H1 (cell line): ENCODE results near the gene MARK3. TPM values are rescaled to one million over a fixed set of nuclear protein-coding genes. Genes with fewer than 3 reads are reported as not detected.

Experiments used
- CTCF ChIA-PET: fragments of 300-600 bp; sonication (Branson Sonifier 250); formaldehyde crosslinking; loops from one replicate; lab custom pipeline; 2021; ENCODE audit not compliant: partially characterized antibody; lab: Charles Lee
- POLR2A ChIA-PET: fragments of 300-600 bp; sonication (Branson Sonifier 250); formaldehyde crosslinking; loops from one replicate; lab custom pipeline; 2021; ENCODE audit warnings: inconsistent platforms; ENCODE audit not compliant: partially characterized antibody; lab: Charles Lee
- DNase-seq, 2 experiments: peaks; one replicate each; pipeline versions ENCODE4 v3.0.0 to v3.0.0-alpha.2; 2010 to 2022; ENCODE audit warnings: low spot score in 2 of 2, low read depth in 1 of 2, mixed read lengths in 1 of 2
- FAIRE-seq: peaks from 2 replicates; lab custom pipeline; 2011; peaks lifted over from hg19 to GRCh38; lab: Jason Lieb, UNC
- H2AFZ ChIP-seq: 2 replicates; pipeline ENCODE4 v1.8.1; 2012; ENCODE audit warnings: low read length, inconsistent platforms
- H2AK5ac ChIP-seq: 2 replicates; pipeline ENCODE4 v1.6.1; 2013; ENCODE audit warnings: low read depth, low read length
- H2BK120ac ChIP-seq: replicated peaks from 2 replicates; pipeline ENCODE3; 2013; ENCODE audit warnings: low read depth, low read length, inconsistent platforms
- H2BK12ac ChIP-seq: 2 replicates; pipeline ENCODE4 v1.6.1; 2013; ENCODE audit warnings: low read depth, low read length
- H2BK15ac ChIP-seq: 2 replicates; pipeline ENCODE4 v1.6.1; 2013; ENCODE audit warnings: low read length
- H2BK20ac ChIP-seq: 2 replicates; pipeline ENCODE4 v1.6.1; 2013; ENCODE audit warnings: low read length
- H2BK5ac ChIP-seq: 2 replicates; pipeline ENCODE4 v1.6.1; 2013; ENCODE audit warnings: low read depth, low read length
- H3K14ac ChIP-seq: 2 replicates; pipeline ENCODE4 v1.6.1; 2013; ENCODE audit warnings: inconsistent platforms; ENCODE audit not compliant: insufficient read length
- H3K18ac ChIP-seq: 2 replicates; pipeline ENCODE4 v1.6.1; 2013; ENCODE audit warnings: low read length; ENCODE audit errors: extremely low read depth
- H3K23ac ChIP-seq: 2 replicates; pipeline ENCODE4 v1.6.1; 2013; ENCODE audit warnings: inconsistent platforms; ENCODE audit not compliant: insufficient read length
- H3K23me2 ChIP-seq: 2 replicates; pipeline ENCODE4 v1.6.1; 2013; ENCODE audit warnings: low read depth, low read length
- H3K27ac ChIP-seq: 2 replicates; pipeline ENCODE4 v1.6.1; 2011; ENCODE audit warnings: low read depth, low read length, inconsistent platforms
- H3K27me3 ChIP-seq, 4 experiments: replicated peaks in 1 of 4; 1 replicate in 1 of 4; 2 replicates in 3 of 4; pipeline versions ENCODE4 v1.6.1 to v1.8.1; 2011 to 2013; ENCODE audit warnings: low read length in 3 of 4, mild to moderate bottlenecking in 3 of 4, inconsistent platforms in 2 of 4, mixed read lengths in 2 of 4, moderate library complexity in 1 of 4; ENCODE audit not compliant: control insufficient read depth in 3 of 4, insufficient read depth in 3 of 4; ENCODE audit errors: extremely low read depth in 1 of 4
- H3K36me3 ChIP-seq, 4 experiments: 2 replicates each; pipeline versions ENCODE4 v1.6.1 to v1.8.1; 2011 to 2013; ENCODE audit warnings: mild to moderate bottlenecking in 4 of 4, low read length in 3 of 4, moderate library complexity in 2 of 4, control low read depth in 1 of 4, inconsistent platforms in 1 of 4; ENCODE audit not compliant: insufficient read depth in 4 of 4, control insufficient read depth in 2 of 4
- H3K4ac ChIP-seq: replicated peaks from 2 replicates; pipeline ENCODE3; 2013; ENCODE audit warnings: low read length, low read depth, mixed read lengths, inconsistent platforms; ENCODE audit not compliant: insufficient read length
- H3K4me1 ChIP-seq, 4 experiments: replicated peaks in 1 of 4; 1 replicate in 1 of 4; 2 replicates in 3 of 4; pipeline versions ENCODE4 v1.6.1 to v1.8.1; 2011 to 2013; ENCODE audit warnings: low read length in 3 of 4, inconsistent platforms in 2 of 4, mixed read lengths in 1 of 4; ENCODE audit not compliant: insufficient read depth in 4 of 4, control insufficient read depth in 3 of 4
- H3K4me2 ChIP-seq, 2 experiments: 2 replicates each; pipeline versions ENCODE4 v1.6.1 to v1.8.1; 2011 to 2013; ENCODE audit warnings: low read depth in 2 of 2, low read length in 2 of 2, control low read depth in 1 of 2, inconsistent platforms in 1 of 2, mild to moderate bottlenecking in 1 of 2; ENCODE audit not compliant: insufficient read depth in 1 of 2
- H3K4me3 ChIP-seq, 4 experiments: fragments of 200-600, 300-600 bp in 1 of 4; sonication (generic), shearing (Covaris generic), sonication (Bioruptor Twin) in 1 of 4; 2 replicates each; pipeline versions ENCODE4 v1.5.1 to v1.8.1; 2011 to 2016; ENCODE audit warnings: low read length in 4 of 4, low read depth in 3 of 4, control low read depth in 2 of 4, inconsistent platforms in 2 of 4, mild to moderate bottlenecking in 2 of 4, mixed read lengths in 1 of 4, moderate library complexity in 1 of 4; ENCODE audit not compliant: insufficient read depth in 2 of 4; ENCODE audit errors: extremely low read depth in 1 of 4
- H3K56ac ChIP-seq: replicated peaks from 2 replicates; pipeline ENCODE3; 2013; ENCODE audit warnings: low read depth, mild to moderate bottlenecking, mixed read lengths, low read length, inconsistent platforms; ENCODE audit not compliant: insufficient read length
- H3K79me1 ChIP-seq: 2 replicates; pipeline ENCODE4 v1.6.1; 2013; ENCODE audit warnings: low read depth, low read length, control low read depth
- H3K79me2 ChIP-seq, 2 experiments: 2 replicates each; pipeline versions ENCODE4 v1.6.1 to v1.8.1; 2012 to 2013; ENCODE audit warnings: low read length in 2 of 2, mild to moderate bottlenecking in 2 of 2, inconsistent platforms in 1 of 2; ENCODE audit not compliant: insufficient read depth in 2 of 2, control insufficient read depth in 1 of 2
- H3K9ac ChIP-seq, 4 experiments: replicated peaks in 1 of 4; 1 replicate in 1 of 4; 2 replicates in 3 of 4; pipeline versions ENCODE4 v1.6.1 to v1.8.1; 2011 to 2013; ENCODE audit warnings: low read depth in 3 of 4, low read length in 3 of 4, control low read depth in 2 of 4, mild to moderate bottlenecking in 2 of 4, moderate library complexity in 2 of 4, inconsistent platforms in 1 of 4; ENCODE audit errors: extremely low read depth in 1 of 4
- H3K9me3 ChIP-seq, 2 experiments: 2 replicates each; pipeline versions ENCODE4 v1.6.1 to v1.8.1; 2012 to 2013; ENCODE audit warnings: mild to moderate bottlenecking in 2 of 2, moderate library complexity in 2 of 2, control low read depth in 1 of 2, inconsistent platforms in 1 of 2, low read depth in 1 of 2, low read length in 1 of 2, mixed read lengths in 1 of 2; ENCODE audit not compliant: insufficient read depth in 2 of 2
- H4K20me1 ChIP-seq, 2 experiments: replicated peaks in 1 of 2; 2 replicates each; pipeline versions ENCODE3 to v1.8.1; 2011 to 2013; ENCODE audit warnings: inconsistent platforms in 2 of 2, low read length in 2 of 2, mild to moderate bottlenecking in 1 of 2; ENCODE audit not compliant: insufficient read depth in 2 of 2, control insufficient read depth in 1 of 2
- H4K5ac ChIP-seq: 2 replicates; pipeline ENCODE4 v1.6.1; 2013; ENCODE audit warnings: low read length, low read depth, mixed read lengths, inconsistent platforms; ENCODE audit not compliant: insufficient read length
- H4K8ac ChIP-seq: 2 replicates; pipeline ENCODE4 v1.8.0; 2013; ENCODE audit warnings: mild to moderate bottlenecking, moderate library complexity, low read length, inconsistent platforms; ENCODE audit not compliant: insufficient read depth; ENCODE audit errors: extremely low read depth
- H4K91ac ChIP-seq: replicated peaks from 2 replicates; pipeline ENCODE3; 2013; ENCODE audit warnings: low read length, mixed read lengths, inconsistent platforms; ENCODE audit not compliant: insufficient read length
- ASH2L ChIP-seq: fragments of 200-600, 300-600 bp; sonication (generic); IDR thresholded peaks from one replicate; pipeline ENCODE4 v1.7.1; 2017; ENCODE audit warnings: low read length
- CTCF ChIP-seq, 3 experiments: IDR thresholded peaks; 1 replicate in 2 of 3; 2 replicates in 1 of 3; pipeline versions ENCODE4 v1.5.1 to v1.6.1; 2011; ENCODE audit warnings: low read length in 3 of 3, mild to moderate bottlenecking in 3 of 3, inconsistent platforms in 2 of 3, low read depth in 1 of 3, moderate library complexity in 1 of 3; ENCODE audit not compliant: insufficient read depth in 1 of 3; ENCODE audit errors: control extremely low read depth in 1 of 3
- EGR1 ChIP-seq: IDR thresholded peaks from 2 replicates; pipeline ENCODE4 v1.6.1; 2011; ENCODE audit warnings: low read depth, low read length, borderline replicate concordance
- GTF2F1 ChIP-seq: IDR thresholded peaks from 2 replicates; pipeline ENCODE4 v1.6.1; 2012; ENCODE audit warnings: low read depth, low read length, improper control_type of control experiment, borderline replicate concordance
- KDM1A ChIP-seq: fragments of 200-600, 300-600 bp; sonication (generic); IDR thresholded peaks from 2 replicates; pipeline ENCODE4 v1.7.1; 2016; ENCODE audit warnings: mild to moderate bottlenecking, low read length, borderline replicate concordance
- POU5F1 ChIP-seq: IDR thresholded peaks from 2 replicates; pipeline ENCODE4 v1.6.1; 2011; ENCODE audit warnings: low read depth, mild to moderate bottlenecking, low read length, moderate library complexity
- RFX5 ChIP-seq: IDR thresholded peaks from 2 replicates; pipeline ENCODE4 v1.6.1; 2011; ENCODE audit warnings: low read depth, low read length, improper control_type of control experiment, borderline replicate concordance
- SIN3A ChIP-seq, 2 experiments: IDR thresholded peaks in 1 of 2; conservative IDR thresholded peaks in 1 of 2; 2 replicates each; pipeline ENCODE4 v1.6.1; 2011 to 2012; ENCODE audit warnings: low read length in 2 of 2, improper control_type of control experiment in 1 of 2, low read depth in 1 of 2, mild to moderate bottlenecking in 1 of 2
- SP4 ChIP-seq: IDR thresholded peaks from 2 replicates; pipeline ENCODE4 v1.6.1; 2012; ENCODE audit warnings: low read length, inconsistent platforms
- TCF12 ChIP-seq: IDR thresholded peaks from 2 replicates; pipeline ENCODE4 v1.6.1; 2011; ENCODE audit warnings: low read depth, mild to moderate bottlenecking, low read length
- YY1 ChIP-seq: IDR thresholded peaks from 2 replicates; pipeline ENCODE4 v1.6.1; 2011; ENCODE audit warnings: low read depth, mild to moderate bottlenecking, low read length
- WGBS, 2 experiments: shearing (Covaris generic) in 1 of 2; methylation state at CpG; one replicate each; pipeline versions ENCODE4 v1.1.6 to v1.1.7; 2013 to 2015; ENCODE audit warnings: low lambda C conversion rate in 2 of 2, mixed read lengths in 2 of 2, inconsistent platforms in 1 of 2, low coverage in 1 of 2, missing lambda C conversion rate in 1 of 2; ENCODE audit not compliant: insufficient replicate concordance in 2 of 2, insufficient coverage in 1 of 2, insufficient read length in 1 of 2; ENCODE audit errors: extremely low coverage in 1 of 2, missing lambda C conversion rate in 1 of 2; 5-methylcytosine and 5-hydroxymethylcytosine counted together
- polyA plus RNA-seq, 7 experiments: library from polyadenylated mRNA; depleted of rRNA in 3 of 7; stranded (reverse) in 5 of 7; unstranded in 2 of 7; fragments of >200 nt in 5 of 7; fragments of 200-250 nt in 2 of 7; gene quantifications; 1 replicate in 5 of 7; 2 replicates in 1 of 7; 4 replicates in 1 of 7; pipeline versions ENCODE4 v1.2.1 to v1.2.3, GENCODE V29; 2011 to 2013; ENCODE audit warnings: missing spikeins in 2 of 7, mixed read lengths in 2 of 7
- total RNA-seq: library from RNA; stranded (reverse); fragmentation: NEBNext Ultra II Directional; extraction: Animal tissue kit (Norgen Biotek cat#: 25700); gene quantifications from 2 replicates; pipeline ENCODE4 v1.2.1, GENCODE V29; 2021

MARK3 gene
- total and polyA plus RNA-seq, 2 of the 8 experiments (the other 6 are each of a cell fraction or from before 2014, with no cell fraction given), result 39.4 to 76.9 TPM

GRCh38 chr14:103547941-103548462, 162.8 kb downstream of the MARK3 start:
- Histone ChIP-seq H3K4me2 (no peak overlapping the region), H3K36me3 (no peaks in the 10 kb centered on the region), H3K14ac (no peak overlapping the region), H2BK20ac (no peak overlapping the region), H3K4me1 (peaks cover 0 to 15% (median 13%) of the 10 kb centered on the region in 4 experiments; a peak in 6 of 7 replicates), H3K9me3 (no peaks in the 10 kb centered on the region), H2BK12ac (no peak overlapping the region), H2BK120ac (no peak overlapping the region), H3K27me3 (no peaks in the 10 kb centered on the region), H4K20me1 (peaks cover 0 to 4% of the 10 kb centered on the region in 2 experiments), H2AFZ (no peak overlapping the region), H3K18ac (no peak overlapping the region), H3K23ac (no peak overlapping the region), H2BK15ac (no peak overlapping the region), H4K5ac (no peak overlapping the region), H3K4ac (no peak overlapping the region), H3K56ac (no peak overlapping the region), H3K27ac (no peak overlapping the region), H3K79me1 (no peaks in the 10 kb centered on the region), H2BK5ac (no peak overlapping the region), H3K4me3 (no peak overlapping the region), H2AK5ac (no peak overlapping the region), H4K8ac (no peak overlapping the region), H3K9ac (no peak overlapping the region), H4K91ac (no peak overlapping the region), H3K79me2 (no peaks in the 10 kb centered on the region), H3K23me2 (no peaks in the 10 kb centered on the region)
- DNase-seq (no peak), FAIRE-seq (no peak)
- 90% methylated on average over 16 of the region's 18 CpGs; no CpG with 5 or more reads in 1 of the 2 experiments for WGBS, 2 experiments
- CTCF ChIA-PET, result interaction anchor here (1.1 to 28.8 kb wide), 6 partner anchors 8 to 39 kb away, joined by 4 to 921 read pairs (median 8); partner anchors contain the start of genes CKB and TRMT61A
- POLR2A ChIA-PET, result interaction anchor here (0.8 to 29.8 kb wide), 4 partner anchors 14 to 34 kb away, joined by 3 to 844 read pairs (median 15); partner anchors contain the start of genes BAG5, CKB and COA8
- TF ChIP-seq TCF12 (no peak), POU5F1 (no peak), CTCF (IDR thresholded peaks at IDR 0.05; ENCODE audit: control extremely low read depth in 1 of 3, insufficient read depth in 1 of 3, low read depth in 1 of 3, low read length in 3 of 3) (no peak), ASH2L (no peak), SP4 (no peak), RFX5 (no peak), YY1 (no peak), KDM1A (no peak), GTF2F1 (no peak), EGR1 (no peak), SIN3A (conservative IDR thresholded peaks at IDR 0.05 in 1 of 2, IDR thresholded peaks at IDR 0.05 in 1 of 2; ENCODE audit: low read depth in 1 of 2, low read length in 2 of 2) (no peak)
